ENCODE results near the gene ADAMTS6.

The ADAMTS6 gene

GRCh38 chr5:65144136-65144871 is 337.4 kb downstream of the ADAMTS6 start:
- no peak for DNase-seq (ENCODE audit: low read depth)

- peak; percentile 96 for DNase-seq (ENCODE audit: low read depth)
These were observed 339.2 kb downstream of the ADAMTS6 start for GRCh38 chr5:65142511-65143011.

- DNase-seq (ENCODE audit: low read depth) = no peak
These were observed 339.7 kb downstream of the ADAMTS6 start for GRCh38 chr5:65142016-65142415.

- DNase-seq (ENCODE audit: low read depth) = peak; percentile 68
These were observed 340.2 kb downstream of the ADAMTS6 start for GRCh38 chr5:65141493-65141892.

GRCh38 chr5:65137631-65138030 is 344.1 kb downstream of the ADAMTS6 start:
- DNase-seq (ENCODE audit: low read depth) = no peak

- peak; percentile 56 for DNase-seq (ENCODE audit: low read depth)
These were observed 348.1 kb downstream of the ADAMTS6 start for GRCh38 chr5:65133477-65134110.

GRCh38 chr5:65132386-65132785 is 349.3 kb downstream of the ADAMTS6 start:
- no peak for DNase-seq (ENCODE audit: low read depth)

- peak; percentile 62 for DNase-seq (ENCODE audit: low read depth)
These were observed 353.5 kb downstream of the ADAMTS6 start for GRCh38 chr5:65128226-65128625.

GRCh38 chr5:65127161-65127901 is 354.4 kb downstream of the ADAMTS6 start:
- DNase-seq (ENCODE audit: low read depth) = peak; percentile 91

GRCh38 chr5:65126542-65127069 is 355.1 kb downstream of the ADAMTS6 start:
- DNase-seq (ENCODE audit: low read depth) = no peak

- peak; percentile 59 for DNase-seq (ENCODE audit: low read depth)
These were observed 355.9 kb downstream of the ADAMTS6 start for GRCh38 chr5:65125591-65126541.

- peak; percentile 78 for DNase-seq (ENCODE audit: low read depth)
These were observed 359.8 kb downstream of the ADAMTS6 start for GRCh38 chr5:65121880-65122436.

- DNase-seq (ENCODE audit: low read depth) = no peak
These were observed 361.3 kb downstream of the ADAMTS6 start for GRCh38 chr5:65120371-65120967.

GRCh38 chr5:65117525-65117924 is 364.2 kb downstream of the ADAMTS6 start:
- DNase-seq (ENCODE audit: low read depth) = no peak

- DNase-seq (ENCODE audit: low read depth) = peak; percentile 42
These were observed 367.9 kb downstream of the ADAMTS6 start for GRCh38 chr5:65113771-65114170.

GRCh38 chr5:65111961-65112658 is 369.6 kb downstream of the ADAMTS6 start:
- no peak for DNase-seq (ENCODE audit: low read depth)

GRCh38 chr5:65108786-65109743 is 372.7 kb downstream of the ADAMTS6 start:
- DNase-seq (ENCODE audit: low read depth) = peak; percentile 65

- DNase-seq (ENCODE audit: low read depth) = no peak
These were observed 376.4 kb downstream of the ADAMTS6 start for GRCh38 chr5:65105301-65105700.

- no peak for DNase-seq (ENCODE audit: low read depth)
These were observed 376.9 kb downstream of the ADAMTS6 start for GRCh38 chr5:65104831-65105230.

All from EH (cell line).